ENCODE measurements around the gene BDKRB2.

The BDKRB2 gene

DNA sequence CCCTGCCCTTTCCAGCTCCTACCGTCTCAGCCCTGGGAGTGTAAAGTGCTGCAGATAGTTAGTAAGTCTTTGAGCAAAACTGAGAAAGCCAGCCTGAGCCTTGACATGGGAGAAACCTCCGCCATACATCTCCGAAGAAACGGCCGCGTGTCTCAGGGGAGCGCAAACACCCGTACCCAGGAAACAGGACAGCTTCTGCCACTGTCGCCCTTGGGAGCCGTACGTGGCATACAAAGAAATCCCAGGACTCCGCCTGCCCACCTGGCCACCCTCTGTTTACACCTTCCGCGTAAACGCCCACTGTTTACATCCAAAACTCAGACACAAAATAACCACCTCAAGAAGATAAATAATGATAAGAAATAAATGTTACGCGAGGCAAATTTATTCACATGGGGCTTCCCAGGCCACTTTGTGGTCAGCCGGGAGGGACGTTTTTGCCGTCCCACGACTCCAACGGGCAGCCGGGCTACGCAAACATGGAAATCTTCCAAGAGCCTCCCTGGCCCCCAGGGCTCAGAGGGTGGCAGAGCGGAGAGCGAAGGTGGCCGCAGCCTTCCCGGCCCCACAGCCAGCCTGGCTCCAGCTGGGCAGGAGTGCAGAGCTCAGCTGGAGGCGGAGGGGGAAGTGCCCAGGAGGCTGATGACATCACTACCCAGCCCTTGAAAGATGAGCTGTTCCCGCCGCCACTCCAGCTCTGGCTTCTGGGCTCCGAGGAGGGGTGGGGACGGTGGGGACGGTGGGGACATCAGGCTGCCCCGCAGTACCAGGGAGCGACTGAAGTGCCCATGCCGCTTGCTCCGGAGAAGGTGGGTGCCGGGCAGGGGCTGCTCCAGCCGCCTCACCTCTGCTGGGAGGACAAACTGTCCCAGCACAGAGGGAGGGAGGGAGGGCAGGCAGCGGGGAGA, at the start of gene BDKRB2:
BDKRB2 (plus strand) TSS at position 689 of the 908 bp plus-strand sequence. CDS start 32,269 bp downstream, outside the sequence.
- peak; percentile 29 for DNase-seq (ENCODE audit: low read depth)

DNA sequence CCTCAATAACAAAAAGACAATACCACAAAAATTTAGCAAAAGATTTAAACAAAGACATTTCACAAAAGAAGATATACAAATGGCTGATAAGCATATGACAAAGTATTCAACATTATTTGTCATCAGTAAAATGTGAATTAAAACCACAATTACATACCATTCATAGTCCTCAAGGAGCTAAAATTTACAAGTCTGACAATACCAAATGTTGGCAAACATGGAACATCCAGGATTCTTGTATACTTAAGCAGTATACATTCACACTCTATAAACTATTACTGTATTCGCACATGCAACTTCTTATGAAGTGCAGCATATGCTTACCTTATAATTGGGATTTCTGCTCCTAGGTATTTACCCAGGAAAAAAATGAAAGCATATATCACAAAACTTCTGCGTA, 49.7 kb upstream of the BDKRB2 start:
- no peak for DNase-seq (ENCODE audit: low read depth)

DNA sequence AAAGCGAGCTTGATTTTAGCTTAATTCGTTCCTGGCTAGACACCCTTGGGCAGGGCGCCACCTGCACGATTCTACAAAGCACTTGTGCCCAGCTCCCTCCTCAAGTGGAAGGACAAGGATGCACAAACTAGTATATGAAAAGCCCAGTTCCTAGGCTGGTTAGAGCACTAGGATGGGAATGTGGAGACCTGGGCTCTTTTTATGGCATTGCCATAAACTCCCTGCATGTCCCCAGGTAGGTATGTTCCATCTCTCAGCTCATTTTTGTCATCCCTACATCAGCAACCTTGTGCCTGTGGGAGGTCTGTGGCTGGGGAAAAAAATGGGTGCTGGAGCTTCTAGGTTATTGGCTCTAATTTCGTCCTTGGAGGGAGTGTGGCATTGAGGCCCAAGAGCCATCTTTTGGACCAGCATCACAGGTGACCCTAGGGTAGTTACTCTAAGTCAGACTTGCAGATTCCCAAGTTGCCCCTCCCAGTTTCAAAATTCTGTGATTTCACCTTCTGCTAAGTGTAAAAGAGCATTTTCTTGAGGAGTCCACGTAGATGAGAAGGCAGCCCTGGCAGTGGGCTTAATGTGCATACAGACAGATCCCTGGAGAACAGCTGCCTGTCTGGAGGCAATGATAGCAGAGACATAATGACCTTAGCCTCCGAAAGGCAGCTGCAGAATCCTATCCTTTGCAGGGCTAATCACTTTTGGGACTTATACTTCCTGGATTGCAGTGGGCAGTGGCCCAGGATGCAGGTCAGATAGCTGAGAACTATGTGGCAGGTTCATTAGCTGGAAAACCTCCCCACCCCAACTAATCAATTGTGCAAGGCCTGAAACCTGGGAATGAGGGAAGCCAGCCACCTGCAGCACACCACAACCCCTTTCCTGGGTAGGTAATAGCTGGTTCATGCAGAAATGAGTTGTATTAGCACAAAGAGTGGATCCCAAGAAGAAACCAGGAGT, 47.6 kb upstream of the BDKRB2 start:
- no peak for DNase-seq (ENCODE audit: low read depth)

DNA sequence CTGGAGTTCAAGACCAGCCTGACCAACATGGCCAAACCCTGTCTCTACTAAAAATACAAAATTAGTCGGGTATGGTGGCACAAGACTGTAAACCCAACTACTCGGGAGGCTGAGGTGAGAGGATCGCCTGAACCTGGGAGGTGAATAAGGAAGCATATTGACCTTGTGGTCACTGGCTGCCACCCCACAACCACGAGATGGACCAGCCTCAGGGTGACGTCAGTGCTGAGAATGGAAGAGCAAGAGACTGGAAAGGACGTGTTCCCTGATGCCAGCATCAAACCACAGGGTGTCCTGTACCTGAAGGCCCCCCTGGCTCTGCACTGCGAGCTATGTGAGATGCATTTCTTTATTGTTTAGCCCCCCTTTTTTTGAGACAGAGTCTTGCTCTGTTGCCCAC, 45.9 kb upstream of the BDKRB2 start:
- DNase-seq (ENCODE audit: low read depth): no peak

DNA sequence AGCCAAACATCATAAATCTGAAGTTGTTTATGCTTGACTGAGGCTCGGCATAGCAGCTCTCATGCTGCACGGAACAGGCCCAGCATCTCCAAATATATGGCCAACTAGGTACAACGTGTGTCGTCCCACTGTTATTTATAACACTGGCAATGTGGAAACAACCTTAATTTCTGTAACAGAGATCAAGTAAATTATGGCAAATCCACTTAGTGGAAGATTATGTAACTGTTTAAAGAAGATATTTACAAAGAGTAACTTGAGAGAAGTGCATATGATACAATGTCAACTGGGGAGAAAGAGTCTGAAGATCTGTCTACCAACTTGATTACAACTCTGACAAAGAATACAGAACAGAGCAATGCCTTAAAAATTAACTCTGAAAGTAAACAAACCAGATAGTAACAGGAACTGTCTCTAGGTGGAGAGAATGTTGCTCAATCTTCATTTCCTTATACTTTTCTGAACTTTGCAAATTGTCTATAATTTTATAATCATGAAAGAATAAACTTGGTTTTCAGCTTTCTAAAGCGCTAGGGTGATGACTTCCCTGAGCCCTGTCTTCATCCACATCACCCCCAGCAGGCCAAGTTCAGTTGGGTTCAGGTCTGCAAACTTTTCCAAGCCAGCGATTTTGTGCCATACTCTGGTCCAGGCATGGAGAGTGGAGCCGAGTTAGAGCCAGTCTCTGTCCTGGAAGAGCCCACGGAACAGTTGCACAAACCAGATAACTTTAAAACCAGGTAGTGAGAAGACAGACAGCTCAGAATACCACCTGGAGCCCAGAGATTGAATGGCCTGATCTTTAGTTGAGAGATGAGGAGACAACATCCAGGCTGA, 44.3 kb upstream of the BDKRB2 start:
- DNase-seq (ENCODE audit: low read depth): no peak

DNA sequence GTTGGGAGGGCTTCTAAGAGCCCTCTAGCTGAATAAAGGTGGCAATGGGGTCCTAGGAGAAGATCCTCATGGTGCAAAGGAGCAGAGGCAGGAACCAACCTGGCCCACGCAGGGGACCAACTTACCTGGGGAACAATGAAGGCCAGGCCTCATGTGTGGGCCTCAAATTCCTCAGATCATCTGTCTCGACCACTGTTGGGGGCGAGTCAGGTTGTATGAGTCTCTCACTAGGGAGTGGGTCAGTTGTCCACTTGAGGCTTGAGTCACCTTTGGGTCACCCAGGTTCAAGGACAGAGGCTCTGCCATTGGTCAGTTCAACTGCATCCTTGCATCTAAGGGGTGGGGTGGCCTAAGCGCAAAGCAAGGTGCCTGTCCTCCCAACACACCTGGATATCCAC, 43.7 kb upstream of the BDKRB2 start:
- DNase-seq (ENCODE audit: low read depth): no peak

DNA sequence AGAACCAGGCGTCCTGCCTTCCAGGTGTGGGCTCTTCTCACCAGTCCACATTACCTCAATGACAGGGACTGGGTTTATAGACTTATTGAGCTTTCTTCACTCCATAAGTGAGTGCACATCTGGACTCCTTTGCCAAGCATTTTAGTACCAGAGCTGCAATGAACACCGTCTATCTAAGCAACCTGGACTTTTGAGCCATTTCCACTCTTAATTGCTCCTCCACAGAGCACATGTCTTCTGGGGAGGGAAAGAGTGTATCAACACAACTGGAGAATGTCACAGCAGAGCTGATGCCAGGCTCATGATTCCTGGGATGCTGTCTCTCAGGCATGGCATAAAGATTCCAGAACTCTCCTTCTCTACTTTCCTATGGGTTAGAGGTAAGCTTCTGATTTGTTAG, 43.0 kb upstream of the BDKRB2 start:
- no peak for DNase-seq (ENCODE audit: low read depth)

DNA sequence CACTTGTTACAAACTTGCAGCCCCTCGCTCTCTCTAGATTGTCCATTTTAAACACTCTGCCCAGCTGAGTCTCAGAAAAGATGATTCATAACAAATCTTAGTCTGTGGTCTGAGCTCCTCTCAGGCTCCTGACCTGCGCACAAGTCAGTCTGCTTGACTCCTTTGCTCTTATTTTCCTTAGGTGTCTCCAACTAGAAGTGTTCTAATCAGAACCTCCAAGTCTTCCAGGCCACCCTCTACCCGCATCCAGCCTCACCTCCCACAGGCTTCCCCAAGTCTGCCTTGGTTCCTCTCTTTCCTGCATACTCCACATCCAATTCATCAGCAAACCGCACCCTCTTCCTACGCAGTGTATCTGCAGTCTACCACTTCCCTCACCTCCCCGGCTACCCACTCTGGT, 42.4 kb upstream of the BDKRB2 start:
- no peak for DNase-seq (ENCODE audit: low read depth)

DNA sequence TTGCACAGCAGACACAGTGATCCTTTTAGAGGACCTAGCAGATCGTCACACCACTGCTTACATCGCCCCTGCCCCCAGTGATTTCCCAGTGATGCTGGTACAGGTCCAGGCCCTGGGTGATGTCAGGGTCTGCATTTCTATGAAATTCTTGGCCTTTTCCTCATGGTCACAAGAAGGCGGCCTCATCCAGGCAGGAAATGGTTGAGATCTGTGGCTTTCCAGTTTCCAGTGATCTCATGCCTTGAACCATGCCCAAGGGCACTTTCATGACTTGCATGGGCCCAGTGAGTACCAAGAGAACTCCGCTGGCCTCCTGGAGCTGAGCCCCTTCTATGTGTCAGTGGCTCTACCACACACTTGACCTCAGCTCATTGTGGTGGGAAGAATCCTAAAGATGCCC, 41.9 kb upstream of the BDKRB2 start:
- DNase-seq (ENCODE audit: low read depth): no peak

DNA sequence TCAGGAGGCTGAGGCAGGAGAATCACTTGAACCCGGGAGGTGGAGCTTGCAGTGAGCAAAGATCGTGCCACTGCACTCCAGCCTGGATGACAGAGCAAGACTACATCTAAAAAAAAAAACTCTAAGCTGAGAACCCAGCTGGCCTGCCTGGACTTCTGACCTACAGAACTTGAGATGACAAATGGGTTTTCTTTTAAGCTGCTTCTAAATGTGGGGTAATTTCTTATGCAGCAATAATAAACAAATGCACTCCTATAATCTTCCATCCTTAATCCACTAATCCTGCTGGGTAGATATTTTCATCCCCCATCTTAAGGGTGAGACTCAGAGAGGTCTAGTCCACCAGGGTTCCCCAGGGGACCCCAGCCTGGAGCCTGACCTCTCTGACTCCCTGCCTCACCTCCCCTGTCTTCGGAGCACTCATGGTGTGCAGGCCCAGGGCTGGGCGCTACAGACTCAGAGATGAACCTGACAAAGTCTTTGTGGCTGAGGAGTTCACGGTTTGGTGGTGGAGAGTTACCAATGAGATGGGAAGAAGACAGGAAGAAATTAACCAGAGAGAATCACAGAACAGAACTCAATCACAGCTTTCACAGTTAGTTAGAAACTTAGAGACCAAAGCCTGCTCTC, 39.7 kb upstream of the BDKRB2 start:
- DNase-seq (ENCODE audit: low read depth): no peak

DNA sequence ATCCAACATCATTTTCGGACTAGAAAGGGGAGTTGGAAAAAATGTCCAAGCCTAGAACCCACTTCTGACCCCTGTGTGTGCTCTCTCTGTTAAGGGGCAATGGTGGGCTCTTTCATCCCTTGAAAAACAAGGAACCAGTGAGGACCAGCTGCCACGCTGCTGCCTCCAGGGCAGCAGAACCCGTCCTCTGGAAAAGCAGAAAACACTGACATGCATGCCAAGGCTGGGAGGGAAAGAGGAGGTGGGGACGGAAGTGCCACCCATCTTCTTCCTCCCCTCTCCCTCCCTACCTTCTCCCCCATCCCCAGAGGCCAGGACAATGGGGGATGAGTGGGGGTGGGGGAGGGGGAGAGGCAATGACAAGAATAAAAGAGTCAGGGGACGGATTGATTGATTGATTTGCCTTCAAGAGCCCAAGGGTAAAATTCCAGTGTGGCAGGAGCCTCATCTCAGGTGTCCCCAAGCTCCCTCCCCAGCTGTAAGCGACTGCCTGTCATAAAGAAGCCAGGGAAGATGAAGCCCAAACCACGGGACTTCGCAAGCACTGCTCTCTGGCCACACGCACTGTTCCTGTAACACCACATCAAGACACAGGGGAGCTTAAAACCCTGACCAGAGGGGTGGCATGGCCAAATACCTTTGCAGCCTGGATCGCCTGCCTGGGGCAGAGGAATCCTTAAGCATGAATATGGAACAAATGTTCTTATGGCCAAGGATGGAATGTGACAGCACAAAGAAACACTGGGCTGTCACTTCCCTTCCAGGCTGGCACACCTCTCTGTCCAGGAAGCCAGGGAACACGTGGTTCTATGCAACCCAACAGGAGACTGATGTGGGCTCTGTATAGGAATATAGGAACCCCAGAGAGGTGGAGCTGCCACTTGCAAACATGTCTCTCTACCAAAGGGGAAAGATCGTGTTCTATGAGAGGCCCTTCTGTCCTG, 38.9 kb upstream of the BDKRB2 start:
- no peak for DNase-seq (ENCODE audit: low read depth)

DNA sequence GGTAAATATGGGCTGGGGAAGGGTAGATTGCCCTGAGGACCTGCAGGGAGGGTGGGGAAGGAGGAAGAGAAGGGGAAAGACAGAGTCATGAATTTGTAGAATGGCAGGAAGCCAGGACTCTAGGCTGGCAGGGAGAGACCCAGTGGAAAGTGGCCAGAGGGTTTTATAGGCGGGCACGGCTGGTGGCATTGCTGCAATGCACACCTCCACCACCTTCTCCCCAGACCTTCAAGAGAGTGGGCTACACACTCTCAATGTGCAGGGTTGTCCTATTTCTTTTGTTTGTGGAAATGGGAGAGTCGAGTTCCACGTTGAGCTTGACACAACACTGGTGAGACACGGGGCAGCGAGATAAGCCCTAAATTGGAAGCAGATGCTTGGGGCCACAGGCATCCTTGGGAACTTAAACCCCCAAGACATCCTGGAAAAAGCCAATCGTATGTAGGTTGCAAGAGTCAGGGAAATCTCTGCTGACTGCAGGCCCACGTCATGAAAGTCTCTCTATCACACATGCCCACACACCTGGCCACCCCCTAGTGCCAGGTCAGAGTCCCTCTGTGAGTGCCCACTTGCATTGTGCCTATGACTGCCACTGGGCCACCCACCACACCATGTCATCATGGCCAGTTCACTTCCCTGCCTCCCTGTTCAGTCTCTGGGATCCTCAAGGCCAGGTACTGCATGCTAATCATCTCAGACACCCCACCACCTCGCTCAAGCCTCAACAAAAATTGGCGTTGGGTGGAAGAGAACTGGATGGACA, 38.0 kb upstream of the BDKRB2 start:
- DNase-seq (ENCODE audit: low read depth): no peak

DNA sequence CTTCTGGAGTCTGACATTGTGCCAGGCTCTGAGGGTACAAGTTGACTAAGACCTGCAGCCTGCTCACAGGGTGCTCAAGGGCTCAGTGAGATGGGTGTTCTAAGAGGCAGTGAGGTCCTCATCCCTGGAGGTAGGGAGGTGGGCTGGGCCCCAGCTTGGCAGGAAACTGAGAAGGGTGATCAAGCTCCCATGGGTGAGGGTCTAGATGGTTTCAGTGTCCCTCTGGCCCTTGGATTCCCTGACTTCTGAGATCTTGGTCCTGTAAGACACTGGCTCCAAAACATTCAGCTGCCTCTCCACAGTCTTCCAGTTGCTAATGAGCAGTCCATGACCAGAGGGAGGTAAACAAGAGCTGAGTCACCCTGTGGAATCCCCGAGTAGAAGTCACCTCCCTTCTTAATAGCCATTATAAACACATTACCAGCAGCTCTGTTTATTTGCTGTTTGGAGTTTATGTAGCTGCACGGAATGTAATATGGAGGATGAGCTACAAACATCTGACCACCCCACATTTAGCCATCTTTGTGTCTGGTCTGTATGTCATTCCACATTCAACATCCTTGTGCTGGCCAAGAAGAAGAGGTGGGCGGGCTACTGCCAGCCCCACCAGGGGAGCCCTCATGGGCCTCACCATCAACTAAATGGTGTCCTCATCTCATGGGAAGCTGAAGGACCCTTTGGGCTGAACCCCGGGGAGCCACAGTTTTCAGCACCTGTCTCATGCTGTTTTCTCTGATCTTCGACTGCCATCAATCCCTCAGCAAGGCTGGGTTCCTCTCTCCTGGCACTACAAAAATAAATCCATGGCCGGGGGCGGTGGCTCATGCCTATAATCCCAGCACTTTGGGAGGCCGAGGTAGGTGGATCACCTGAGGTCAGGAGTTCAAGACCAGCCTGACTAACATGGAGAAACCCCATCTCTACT, 37.2 kb upstream of the BDKRB2 start:
- no peak for DNase-seq (ENCODE audit: low read depth)

DNA sequence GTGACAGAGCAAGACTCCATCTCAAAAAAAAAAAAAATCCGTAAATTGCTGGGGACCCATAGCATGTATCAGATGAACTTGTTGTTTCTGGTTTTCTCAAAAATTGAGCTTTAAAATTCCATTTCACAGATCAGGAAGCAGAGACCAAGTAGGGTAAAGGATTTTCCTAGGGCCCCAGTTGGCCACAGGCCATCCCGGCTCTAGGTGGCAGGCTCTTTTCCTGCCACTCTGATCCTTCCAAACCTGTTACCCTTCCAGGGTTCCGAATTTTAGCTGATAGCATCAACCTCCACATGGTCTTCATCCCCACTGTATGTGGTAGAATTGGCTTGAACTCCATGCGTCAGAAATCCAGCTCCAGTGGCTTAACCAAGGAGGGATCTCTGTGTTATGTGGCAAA, 36.1 kb upstream of the BDKRB2 start:
- no peak for DNase-seq (ENCODE audit: low read depth)

DNA sequence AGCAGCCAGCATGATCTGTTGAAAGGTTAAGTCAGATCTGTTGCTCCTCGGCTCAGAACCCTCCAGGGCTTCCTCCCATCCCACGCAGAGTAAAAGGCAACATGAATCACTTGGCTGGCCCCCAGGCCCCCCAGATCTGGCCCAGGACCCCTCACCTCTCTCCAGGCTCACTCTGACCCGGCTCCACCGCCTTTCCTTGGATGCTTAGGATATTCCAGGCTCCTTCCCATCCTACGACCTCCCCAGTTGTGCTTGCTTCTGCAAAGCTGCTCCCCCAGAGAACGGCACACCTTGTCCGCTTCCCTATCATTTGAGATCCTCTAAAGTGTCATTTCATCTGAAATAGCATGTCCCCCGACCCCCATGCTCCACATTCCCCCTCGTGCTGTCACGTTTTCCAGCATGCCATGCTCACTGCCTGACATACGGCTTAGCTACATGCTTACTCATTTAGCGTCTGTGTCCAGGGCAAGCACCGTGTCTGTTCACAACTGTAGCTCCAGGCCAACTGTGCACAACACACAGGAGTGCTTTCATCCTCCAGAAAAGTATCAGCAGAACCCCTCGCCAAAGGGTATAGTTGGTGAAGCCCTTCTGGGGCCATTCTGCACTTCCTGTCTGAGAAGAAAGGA, 33.6 kb upstream of the BDKRB2 start:
- no peak for DNase-seq (ENCODE audit: low read depth)

DNA sequence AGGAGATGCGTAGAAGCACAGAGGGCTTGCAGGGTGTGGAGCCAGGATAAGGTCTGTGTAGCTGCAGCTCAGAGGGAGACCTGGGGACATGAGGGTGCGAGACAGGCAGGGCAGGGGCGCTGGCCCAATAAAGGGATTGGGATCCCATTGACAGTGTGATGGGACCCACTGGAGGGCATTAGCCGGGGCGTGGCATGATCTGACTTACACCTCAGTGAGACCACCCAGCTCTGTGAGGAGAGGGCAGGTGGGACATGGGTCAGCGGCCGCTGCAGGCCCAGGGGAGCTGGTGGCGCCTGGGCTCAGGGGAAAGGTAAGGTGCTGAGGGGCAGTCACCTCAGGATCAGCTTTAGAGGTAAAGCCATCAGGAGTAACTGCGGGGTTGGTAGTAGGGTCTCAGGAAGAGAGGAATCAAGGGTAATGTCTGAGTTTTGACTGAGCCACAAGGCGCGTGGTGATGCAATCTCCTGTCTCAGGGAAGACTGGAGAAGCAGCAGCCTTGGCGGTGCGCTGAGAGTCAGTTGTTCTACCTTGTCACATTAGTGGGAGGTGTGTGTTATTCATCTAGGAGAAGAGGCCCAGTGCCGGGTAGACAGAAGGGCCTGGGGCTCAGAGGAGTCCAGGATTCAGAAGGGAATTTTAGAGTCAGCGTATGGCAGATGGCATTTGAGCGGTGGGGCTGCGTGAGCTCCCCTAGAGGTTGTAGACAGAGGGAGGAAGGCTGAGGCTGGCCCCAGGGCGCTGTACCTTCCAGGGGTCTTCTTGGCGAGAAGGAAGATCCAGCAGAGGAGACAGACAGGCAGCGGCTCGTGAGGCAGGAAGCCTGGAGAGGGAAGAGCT, 30.8 kb upstream of the BDKRB2 start:
- DNase-seq (ENCODE audit: low read depth): no peak

DNA sequence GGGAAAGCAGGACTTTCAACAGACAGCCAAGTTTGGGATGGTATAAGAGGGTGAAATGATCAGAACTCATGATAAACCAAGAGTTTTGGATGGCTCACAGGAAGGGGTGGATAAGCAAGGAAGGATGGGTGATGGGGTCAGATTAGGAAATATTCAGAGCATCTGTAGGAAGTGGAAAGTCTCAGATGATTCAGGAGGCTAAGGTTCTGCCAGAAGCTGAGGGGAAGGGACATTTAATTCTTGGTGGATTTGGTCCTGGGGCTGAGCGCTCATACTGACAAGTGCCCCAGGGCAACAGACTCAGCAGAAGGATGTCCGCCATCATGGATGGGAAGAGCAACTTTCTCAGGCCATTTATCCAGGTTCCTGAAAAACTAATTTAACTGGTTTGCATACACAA, 28.4 kb upstream of the BDKRB2 start:
- no peak for DNase-seq (ENCODE audit: low read depth)
